Bronchial epithelial cell (primary cell): ENCODE data around the gene SMC6. TPM values are rescaled to one million over a fixed set of nuclear protein-coding genes. Genes with fewer than 3 reads are reported as not detected.

Source experiments
- DNase-seq: peaks from one replicate; pipeline ENCODE4 v3.0.0-alpha.2; 2010; ENCODE audit warnings: low read depth
- FAIRE-seq: peaks from 2 replicates; lab custom pipeline; 2011; peaks lifted over from hg19 to GRCh38; lab: Jason Lieb, UNC
- H3K27me3 ChIP-seq: 2 replicates; pipeline ENCODE4 v1.5.1; 2011; ENCODE audit warnings: low read length; ENCODE audit not compliant: control insufficient read depth, insufficient read depth
- H3K36me3 ChIP-seq: 2 replicates; pipeline ENCODE4 v1.5.1; 2011; ENCODE audit warnings: low read length; ENCODE audit not compliant: control insufficient read depth, insufficient read depth
- H3K4me3 ChIP-seq: 2 replicates; pipeline ENCODE4 v1.5.1; 2011; ENCODE audit warnings: mild to moderate bottlenecking, low read depth, low read length, control low read depth
- CTCF ChIP-seq: IDR thresholded peaks from 2 replicates; pipeline ENCODE4 v1.5.1; 2011; ENCODE audit warnings: mild to moderate bottlenecking, moderate library complexity, low read length, control low read depth, inconsistent platforms; ENCODE audit not compliant: insufficient read depth, severe bottlenecking
- total RNA-seq: library from RNA; depleted of rRNA; stranded (reverse); fragments of >200 nt; gene quantifications from 2 replicates; pipeline ENCODE4 v1.2.1, GENCODE V29; 2014

SMC6 gene
- total RNA-seq, 1 donor from 2014 or later: 20.5 TPM

GRCh38 chr2:17667898-17668297, 85.7 kb downstream of the SMC6 start:
- FAIRE-seq: no peak
- Histone ChIP-seq H3K27me3 (no peaks in the 10 kb centered on the region), H3K4me3 (no peak overlapping the region), H3K36me3 (peaks cover 10% of the 10 kb centered on the region)
- DNase-seq: no peak
- TF ChIP-seq CTCF: no peak

- Histone ChIP-seq H3K36me3 (peaks cover 9% of the 10 kb centered on the region), H3K4me3 (no peak overlapping the region), H3K27me3 (no peaks in the 10 kb centered on the region)
- DNase-seq (no peak), FAIRE-seq (no peak)
- no peak for TF ChIP-seq CTCF
These were observed 89.1 kb downstream of the SMC6 start for GRCh38 chr2:17664534-17664933.

GRCh38 chr2:17662723-17663122, 90.9 kb downstream of the SMC6 start:
- H3K36me3 ChIP-seq: peaks cover 9% of the 10 kb centered on the region
- FAIRE-seq: no peak
- H3K27me3 ChIP-seq: no peaks in the 10 kb centered on the region
- DNase-seq: no peak
- TF ChIP-seq CTCF: no peak
- no peak overlapping the region for H3K4me3 ChIP-seq

GRCh38 chr2:17661460-17661859, 92.2 kb downstream of the SMC6 start:
- FAIRE-seq (no peak), DNase-seq (peak; percentile 22)
- H3K36me3 ChIP-seq: peaks cover 8% of the 10 kb centered on the region
- no peaks in the 10 kb centered on the region for H3K27me3 ChIP-seq
- no peak overlapping the region for H3K4me3 ChIP-seq
- TF ChIP-seq CTCF: no peak

GRCh38 chr2:17660219-17660618, 93.4 kb downstream of the SMC6 start:
- Histone ChIP-seq H3K36me3 (peaks cover 8% of the 10 kb centered on the region), H3K27me3 (no peaks in the 10 kb centered on the region), H3K4me3 (no peak overlapping the region)
- DNase-seq (no peak), FAIRE-seq (no peak)
- no peak for TF ChIP-seq CTCF

- Histone ChIP-seq H3K4me3 (no peak overlapping the region), H3K36me3 (peaks cover 3% of the 10 kb centered on the region), H3K27me3 (no peaks in the 10 kb centered on the region)
- TF ChIP-seq CTCF: no peak
- DNase-seq (no peak), FAIRE-seq (peak; percentile 88)
These were observed 95.3 kb downstream of the SMC6 start for GRCh38 chr2:17658251-17658843.
